ENCODE data around the gene FBXL19.

FBXL19 gene

GRCh38 chr16:30986129-30986991 is 63.0 kb downstream of the FBXL19 start:
- no peak for DNase-seq (ENCODE audit: low read depth)

- no peak for DNase-seq (ENCODE audit: low read depth)
Measured at GRCh38 chr16:30987581-30988190, 64.3 kb downstream of the FBXL19 start.

GRCh38 chr16:30989469-30990047 is 66.2 kb downstream of the FBXL19 start:
- DNase-seq (ENCODE audit: low read depth), result no peak

- DNase-seq (ENCODE audit: low read depth), result no peak
Measured at GRCh38 chr16:30990105-30990504, 66.7 kb downstream of the FBXL19 start.

- no peak for DNase-seq (ENCODE audit: low read depth)
Measured at GRCh38 chr16:30991052-30991451, 67.7 kb downstream of the FBXL19 start.

GRCh38 chr16:30992276-30992780 is 69.0 kb downstream of the FBXL19 start:
- no peak for DNase-seq (ENCODE audit: low read depth)

GRCh38 chr16:30992931-30993816 is 69.8 kb downstream of the FBXL19 start:
- DNase-seq (ENCODE audit: low read depth), result no peak

- DNase-seq (ENCODE audit: low read depth), result no peak
Measured at GRCh38 chr16:30995927-30996323, 72.6 kb downstream of the FBXL19 start.

- no peak for DNase-seq (ENCODE audit: low read depth)
Measured at GRCh38 chr16:30996324-30996984, 73.1 kb downstream of the FBXL19 start.

- DNase-seq (ENCODE audit: low read depth), result peak; percentile 67
Measured at GRCh38 chr16:30996985-30997724, 73.8 kb downstream of the FBXL19 start.

- DNase-seq (ENCODE audit: low read depth), result no peak
Measured at GRCh38 chr16:30997725-30998711, 74.6 kb downstream of the FBXL19 start.

Data from stimulated activated CD8-positive, alpha-beta memory T cell treated with anti-CD3 and anti-CD28 coated beads, Interleukin-15, amount 100 ng/mL, for 1 hour (primary cell).